Measurements from ENCODE around the gene DDX54.

- TF ChIP-seq CTCF (conservative IDR thresholded peaks at IDR 0.05; ENCODE audit: low read length) (no peak), EZH2phosphoT487 (IDR thresholded peaks at IDR 0.05; ENCODE audit: borderline replicate concordance) (no peak)
Observed at GRCh38 chr12:113137861-113138783, 47.2 kb downstream of the DDX54 start.
